Smooth muscle cell (in vitro differentiated cells): ENCODE measurements around the gene SLC44A4. TPM values are rescaled to one million over a fixed set of nuclear protein-coding genes. Genes with fewer than 3 reads are reported as not detected.

Experiments used
- DNase-seq: peaks from one replicate; lab custom pipeline; 2025; ENCODE audit not compliant: unreplicated experiment; lab: John Stamatoyannopoulos, UW
- H2AFZ ChIP-seq: fragments of 200-600 bp; sonication (generic); 2 replicates; pipeline ENCODE4 v1.6.0; 2016; ENCODE audit warnings: antibody characterized with exemption, low read depth, mild to moderate bottlenecking
- H3F3A ChIP-seq: fragments of 200-600 bp; sonication (generic); 2 replicates; pipeline ENCODE4 v1.6.0; 2017; ENCODE audit warnings: antibody characterized with exemption, low read depth
- H3K27ac ChIP-seq: fragments of 200-600 bp; sonication (generic); 2 replicates; pipeline ENCODE4 v1.5.1; 2016; ENCODE audit warnings: low read depth, mild to moderate bottlenecking
- H3K27me3 ChIP-seq: fragments of 200-600 bp; sonication (generic); 2 replicates; pipeline ENCODE4 v1.6.1; 2016; ENCODE audit warnings: low read depth, mild to moderate bottlenecking
- H3K36me3 ChIP-seq: fragments of 200-600 bp; sonication (generic); 2 replicates; pipeline ENCODE4 v1.5.1; 2016; ENCODE audit warnings: low read depth
- H3K4me1 ChIP-seq: fragments of 200-600 bp; sonication (generic); 2 replicates; pipeline ENCODE4 v1.5.1; 2016; ENCODE audit warnings: low read depth
- H3K4me2 ChIP-seq: fragments of 200-600 bp; sonication (generic); 2 replicates; pipeline ENCODE4 v1.6.0; 2016; ENCODE audit warnings: mild to moderate bottlenecking
- H3K4me3 ChIP-seq: fragments of 200-600 bp; sonication (generic); 2 replicates; pipeline ENCODE4 v1.5.1; 2016; ENCODE audit warnings: mild to moderate bottlenecking
- H3K79me2 ChIP-seq: fragments of 200-600 bp; sonication (generic); 2 replicates; pipeline ENCODE4 v1.6.0; 2016; ENCODE audit warnings: low read depth, mild to moderate bottlenecking
- H3K9ac ChIP-seq: fragments of 200-600 bp; sonication (generic); 2 replicates; pipeline ENCODE4 v1.6.0; 2016; ENCODE audit warnings: low read depth
- H3K9me3 ChIP-seq: fragments of 200-600 bp; sonication (generic); replicated peaks from 2 replicates; pipeline ENCODE4 v1.5.1; 2016; ENCODE audit warnings: low read depth
- H4K20me1 ChIP-seq: fragments of 200-600 bp; sonication (generic); 2 replicates; pipeline ENCODE4 v1.6.0; 2016; ENCODE audit warnings: low read depth
- CTCF ChIP-seq: fragments of 200-600 bp; sonication (generic); IDR thresholded peaks from 2 replicates; pipeline ENCODE4 v1.5.1; 2017; ENCODE audit warnings: borderline replicate concordance, mild to moderate bottlenecking, antibody characterized with exemption; ENCODE audit not compliant: insufficient read depth, poor library complexity, severe bottlenecking
- WGBS: methylation state at CpG from one replicate; pipeline ENCODE4 v1.1.7; 2016; ENCODE audit warnings: low lambda C conversion rate; 5-methylcytosine and 5-hydroxymethylcytosine counted together
- polyA plus RNA-seq: library from polyadenylated mRNA; unstranded; fragments of >200 nt; fragmentation: Nextera tagmentation; extraction: Ambion mirVana; gene quantifications from 2 replicates; pipeline ENCODE4 v1.2.1, GENCODE V29; 2016
- total RNA-seq: library from RNA; depleted of rRNA; stranded (reverse); fragments of >200 nt; gene quantifications from 2 replicates; pipeline ENCODE4 v1.2.3, GENCODE V29; 2014

SLC44A4 gene
- total and polyA plus RNA-seq, 2 experiments from 2014 or later = 0.30 to 0.85 TPM

- no peaks in the 10 kb centered on the region for H3K79me2 ChIP-seq
- H3K9ac ChIP-seq = no peak overlapping the region
- H3K36me3 ChIP-seq = no peaks in the 10 kb centered on the region
- H3K4me2 ChIP-seq = no peak overlapping the region
- WGBS = 100% methylated on average over 1 of the region's 1 CpG
- H3K4me1 ChIP-seq = peaks cover 16% of the 10 kb centered on the region
- H2AFZ ChIP-seq = no peak overlapping the region
- H3K9me3 ChIP-seq = no peaks in the 10 kb centered on the region
- peaks cover 18% of the 10 kb centered on the region for H3F3A ChIP-seq
- DNase-seq = no peak
- no peak for TF ChIP-seq CTCF
- H3K4me3 ChIP-seq = no peak overlapping the region
- H3K27ac ChIP-seq = no peak overlapping the region
- no peaks in the 10 kb centered on the region for H3K27me3 ChIP-seq
- no peaks in the 10 kb centered on the region for H4K20me1 ChIP-seq
Observed at GRCh38 chr6:31905041-31905440, 26.2 kb upstream of the SLC44A4 start.

- no peak for DNase-seq
- Histone ChIP-seq H3K36me3 (no peaks in the 10 kb centered on the region), H4K20me1 (no peaks in the 10 kb centered on the region), H3K9me3 (no peaks in the 10 kb centered on the region), H3K79me2 (no peaks in the 10 kb centered on the region), H3K4me2 (no peak overlapping the region), H3K9ac (no peak overlapping the region), H3K27me3 (no peaks in the 10 kb centered on the region), H3F3A (peaks cover 18% of the 10 kb centered on the region), H3K4me3 (no peak overlapping the region), H3K4me1 (peaks cover 16% of the 10 kb centered on the region), H2AFZ (no peak overlapping the region), H3K27ac (no peak overlapping the region)
- 51% methylated on average over 3 of the region's 3 CpGs for WGBS
- TF ChIP-seq CTCF = no peak
Observed at GRCh38 chr6:31903957-31904356, 25.2 kb upstream of the SLC44A4 start.

GRCh38 chr6:31901953-31902643, 23.3 kb upstream of the SLC44A4 start, which contains the start of gene ZBTB12:
Gene ZBTB12 (minus strand): TSS chr6:31902086. CDS start chr6:31901305, 781 bp downstream.
- H2AFZ ChIP-seq = peak within 1 kb of the TSS; percentile 51
- H3K27me3 ChIP-seq = no peaks in the 10 kb centered on the region
- no peaks in the 10 kb centered on the region for H3K36me3 ChIP-seq
- peaks cover 22% of the 10 kb centered on the region for H3K4me1 ChIP-seq
- H3K9me3 ChIP-seq = no peaks in the 10 kb centered on the region
- H3K27ac ChIP-seq = peak within 1 kb of the TSS; percentile 48
- peaks cover 11% of the 10 kb centered on the region for H3F3A ChIP-seq
- peaks cover 4% of the 10 kb centered on the region for H4K20me1 ChIP-seq
- under 1% methylated on average over 33 of the region's 77 CpGs for WGBS
- H3K4me2 ChIP-seq = peak within 1 kb of the TSS; percentile 85
- no peaks in the 10 kb centered on the region for H3K79me2 ChIP-seq
- H3K4me3 ChIP-seq = peak within 1 kb of the TSS; percentile 67
- peak; percentile 87 for DNase-seq
- peak within 1 kb of the TSS; percentile 9 for H3K9ac ChIP-seq
- TF ChIP-seq CTCF = no peak
